ENCODE data around the gene TSNAX. TPM values are rescaled to one million over a fixed set of nuclear protein-coding genes. Genes with fewer than 3 reads are reported as not detected.
A peak's percentile ranks its signal among the peaks of the same experiment; 100 is the strongest.

TSNAX gene
- total RNA-seq, 1 experiment from 2014 or later: 38.0 TPM

- ChIA-PET CTCF (interaction anchor here (1.2 kb wide), 1 partner anchor 32 kb away, joined by 4 read pairs; no protein-coding TSS in a partner anchor), POLR2A (no interaction called here)
- no peak overlapping the region for H3K4me3 Mint-ChIP-seq
- no peaks in the 10 kb centered on the region for H3K36me3 Mint-ChIP-seq
- DNase-seq (ENCODE audit: low spot score) (no peak), ATAC-seq (peak; percentile 28)
- no peak overlapping the region for H3K27ac Mint-ChIP-seq
- H3K9me3 Mint-ChIP-seq: no peaks in the 10 kb centered on the region
- H3K4me1 Mint-ChIP-seq: peaks cover 13% of the 10 kb centered on the region
- no peak for TF ChIP-seq ELF4 (CRISPR knock-in tag; IDR thresholded peaks at IDR 0.05; ENCODE audit: low read depth)
- TF ChIP-seq, protein P1, sequence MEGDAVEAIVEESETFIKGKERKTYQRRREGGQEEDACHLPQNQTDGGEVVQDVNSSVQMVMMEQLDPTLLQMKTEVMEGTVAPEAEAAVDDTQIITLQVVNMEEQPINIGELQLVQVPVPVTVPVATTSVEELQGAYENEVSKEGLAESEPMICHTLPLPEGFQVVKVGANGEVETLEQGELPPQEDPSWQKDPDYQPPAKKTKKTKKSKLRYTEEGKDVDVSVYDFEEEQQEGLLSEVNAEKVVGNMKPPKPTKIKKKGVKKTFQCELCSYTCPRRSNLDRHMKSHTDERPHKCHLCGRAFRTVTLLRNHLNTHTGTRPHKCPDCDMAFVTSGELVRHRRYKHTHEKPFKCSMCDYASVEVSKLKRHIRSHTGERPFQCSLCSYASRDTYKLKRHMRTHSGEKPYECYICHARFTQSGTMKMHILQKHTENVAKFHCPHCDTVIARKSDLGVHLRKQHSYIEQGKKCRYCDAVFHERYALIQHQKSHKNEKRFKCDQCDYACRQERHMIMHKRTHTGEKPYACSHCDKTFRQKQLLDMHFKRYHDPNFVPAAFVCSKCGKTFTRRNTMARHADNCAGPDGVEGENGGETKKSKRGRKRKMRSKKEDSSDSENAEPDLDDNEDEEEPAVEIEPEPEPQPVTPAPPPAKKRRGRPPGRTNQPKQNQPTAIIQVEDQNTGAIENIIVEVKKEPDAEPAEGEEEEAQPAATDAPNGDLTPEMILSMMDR (IDR thresholded peaks at IDR 0.05): no peak
- no peak for TF ChIP-seq ZBTB21 (CRISPR knock-in tag; IDR thresholded peaks at IDR 0.05; ENCODE audit: borderline replicate concordance)
- TF ChIP-seq, protein P2, sequence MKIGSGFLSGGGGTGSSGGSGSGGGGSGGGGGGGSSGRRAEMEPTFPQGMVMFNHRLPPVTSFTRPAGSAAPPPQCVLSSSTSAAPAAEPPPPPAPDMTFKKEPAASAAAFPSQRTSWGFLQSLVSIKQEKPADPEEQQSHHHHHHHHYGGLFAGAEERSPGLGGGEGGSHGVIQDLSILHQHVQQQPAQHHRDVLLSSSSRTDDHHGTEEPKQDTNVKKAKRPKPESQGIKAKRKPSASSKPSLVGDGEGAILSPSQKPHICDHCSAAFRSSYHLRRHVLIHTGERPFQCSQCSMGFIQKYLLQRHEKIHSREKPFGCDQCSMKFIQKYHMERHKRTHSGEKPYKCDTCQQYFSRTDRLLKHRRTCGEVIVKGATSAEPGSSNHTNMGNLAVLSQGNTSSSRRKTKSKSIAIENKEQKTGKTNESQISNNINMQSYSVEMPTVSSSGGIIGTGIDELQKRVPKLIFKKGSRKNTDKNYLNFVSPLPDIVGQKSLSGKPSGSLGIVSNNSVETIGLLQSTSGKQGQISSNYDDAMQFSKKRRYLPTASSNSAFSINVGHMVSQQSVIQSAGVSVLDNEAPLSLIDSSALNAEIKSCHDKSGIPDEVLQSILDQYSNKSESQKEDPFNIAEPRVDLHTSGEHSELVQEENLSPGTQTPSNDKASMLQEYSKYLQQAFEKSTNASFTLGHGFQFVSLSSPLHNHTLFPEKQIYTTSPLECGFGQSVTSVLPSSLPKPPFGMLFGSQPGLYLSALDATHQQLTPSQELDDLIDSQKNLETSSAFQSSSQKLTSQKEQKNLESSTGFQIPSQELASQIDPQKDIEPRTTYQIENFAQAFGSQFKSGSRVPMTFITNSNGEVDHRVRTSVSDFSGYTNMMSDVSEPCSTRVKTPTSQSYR (CRISPR knock-in tag; IDR thresholded peaks at IDR 0.05): no peak
- TF ChIP-seq ARID4B (CRISPR knock-in tag; IDR thresholded peaks at IDR 0.05; ENCODE audit: borderline replicate concordance): no peak
- no peak for TF ChIP-seq SMAD3 (CRISPR knock-in tag; IDR thresholded peaks at IDR 0.05; ENCODE audit: borderline replicate concordance)
- TF ChIP-seq SOX15 (CRISPR knock-in tag; IDR thresholded peaks at IDR 0.05): no peak
- TF ChIP-seq, protein P3, sequence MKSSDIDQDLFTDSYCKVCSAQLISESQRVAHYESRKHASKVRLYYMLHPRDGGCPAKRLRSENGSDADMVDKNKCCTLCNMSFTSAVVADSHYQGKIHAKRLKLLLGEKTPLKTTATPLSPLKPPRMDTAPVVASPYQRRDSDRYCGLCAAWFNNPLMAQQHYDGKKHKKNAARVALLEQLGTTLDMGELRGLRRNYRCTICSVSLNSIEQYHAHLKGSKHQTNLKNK (CRISPR knock-in tag; IDR thresholded peaks at IDR 0.05): no peak
- no peak for TF ChIP-seq ZNF219 (CRISPR knock-in tag; IDR thresholded peaks at IDR 0.05; ENCODE audit: borderline replicate concordance)
- TF ChIP-seq, protein P4, sequence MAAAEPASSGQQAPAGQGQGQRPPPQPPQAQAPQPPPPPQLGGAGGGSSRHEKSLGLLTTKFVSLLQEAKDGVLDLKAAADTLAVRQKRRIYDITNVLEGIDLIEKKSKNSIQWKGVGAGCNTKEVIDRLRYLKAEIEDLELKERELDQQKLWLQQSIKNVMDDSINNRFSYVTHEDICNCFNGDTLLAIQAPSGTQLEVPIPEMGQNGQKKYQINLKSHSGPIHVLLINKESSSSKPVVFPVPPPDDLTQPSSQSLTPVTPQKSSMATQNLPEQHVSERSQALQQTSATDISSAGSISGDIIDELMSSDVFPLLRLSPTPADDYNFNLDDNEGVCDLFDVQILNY (CRISPR knock-in tag; IDR thresholded peaks at IDR 0.05): no peak
- TF ChIP-seq ATF1 (CRISPR knock-in tag; IDR thresholded peaks at IDR 0.05): no peak
- TF ChIP-seq ESRRA (CRISPR knock-in tag; IDR thresholded peaks at IDR 0.05; ENCODE audit: borderline replicate concordance): no peak
- no peak for TF ChIP-seq JUN (CRISPR knock-in tag; IDR thresholded peaks at IDR 0.05)
- TF ChIP-seq ZNF396 (CRISPR knock-in tag; IDR thresholded peaks at IDR 0.05; ENCODE audit: borderline replicate concordance): no peak
- no peak for TF ChIP-seq ZNF121 (CRISPR knock-in tag; IDR thresholded peaks at IDR 0.05)
- TF ChIP-seq ZNF232 (CRISPR knock-in tag; IDR thresholded peaks at IDR 0.05): no peak
- no peak for TF ChIP-seq MYBL2 (CRISPR knock-in tag; IDR thresholded peaks at IDR 0.05)
- peaks cover 4% of the 10 kb centered on the region for H3K27me3 Mint-ChIP-seq (ENCODE audit: low read depth)
Observed at GRCh38 chr1:231518485-231519034, 9.9 kb upstream of the TSNAX start.

Measured in WTC11 (cell line).